B cell (primary cell): ENCODE measurements around the gene KIF21B.

ENCODE experiments used
- EZH2 ChIP-seq: IDR thresholded peaks from 2 replicates; pipeline ENCODE4 v1.6.1; 2012; ENCODE audit warnings: borderline replicate concordance, low read depth, mild to moderate bottlenecking, moderate library complexity, low read length; ENCODE audit not compliant: insufficient read depth, poor library complexity, severe bottlenecking
- TF ChIP-seq, protein P1 (sequence below): fragments of 200-600 bp; IDR thresholded peaks from one replicate; pipeline ENCODE4 v1.8.0; 2022; ENCODE audit warnings: antibody characterized with exemption, mild to moderate bottlenecking

DNA sequence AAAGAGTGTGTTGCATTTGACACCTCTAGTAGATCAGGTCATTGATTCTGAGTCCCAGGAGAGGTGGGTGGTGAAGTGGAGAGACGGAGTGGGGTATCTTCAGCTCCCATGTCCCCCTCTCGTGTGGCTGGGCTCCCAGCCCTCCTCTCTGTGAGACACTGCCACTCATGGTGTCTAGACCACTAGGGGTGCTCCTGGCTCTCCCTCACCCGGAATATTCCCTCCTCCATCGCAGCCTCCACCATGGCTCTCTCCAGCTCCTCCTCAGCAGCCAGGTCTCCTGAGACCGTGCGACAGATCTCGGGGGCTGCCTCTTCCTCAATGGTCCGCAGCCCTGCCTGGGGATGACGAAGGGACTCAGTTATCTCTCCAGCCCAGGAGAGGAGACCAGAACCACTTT is 20.6 kb upstream of the KIF21B start:
- TF ChIP-seq, protein P1, sequence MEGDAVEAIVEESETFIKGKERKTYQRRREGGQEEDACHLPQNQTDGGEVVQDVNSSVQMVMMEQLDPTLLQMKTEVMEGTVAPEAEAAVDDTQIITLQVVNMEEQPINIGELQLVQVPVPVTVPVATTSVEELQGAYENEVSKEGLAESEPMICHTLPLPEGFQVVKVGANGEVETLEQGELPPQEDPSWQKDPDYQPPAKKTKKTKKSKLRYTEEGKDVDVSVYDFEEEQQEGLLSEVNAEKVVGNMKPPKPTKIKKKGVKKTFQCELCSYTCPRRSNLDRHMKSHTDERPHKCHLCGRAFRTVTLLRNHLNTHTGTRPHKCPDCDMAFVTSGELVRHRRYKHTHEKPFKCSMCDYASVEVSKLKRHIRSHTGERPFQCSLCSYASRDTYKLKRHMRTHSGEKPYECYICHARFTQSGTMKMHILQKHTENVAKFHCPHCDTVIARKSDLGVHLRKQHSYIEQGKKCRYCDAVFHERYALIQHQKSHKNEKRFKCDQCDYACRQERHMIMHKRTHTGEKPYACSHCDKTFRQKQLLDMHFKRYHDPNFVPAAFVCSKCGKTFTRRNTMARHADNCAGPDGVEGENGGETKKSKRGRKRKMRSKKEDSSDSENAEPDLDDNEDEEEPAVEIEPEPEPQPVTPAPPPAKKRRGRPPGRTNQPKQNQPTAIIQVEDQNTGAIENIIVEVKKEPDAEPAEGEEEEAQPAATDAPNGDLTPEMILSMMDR = no peak
- no peak for TF ChIP-seq EZH2
